IPS-18c (cell line): Measurements from ENCODE around the gene SLC6A11.

Experiments
- H3K4me3 ChIP-seq: 2 replicates; pipeline ENCODE4 v1.7.0; 2013; ENCODE audit warnings: low read depth, mild to moderate bottlenecking, low read length, moderate library complexity; ENCODE audit not compliant: insufficient read depth
- H3K9me3 ChIP-seq: one replicate; pipeline ENCODE4 v1.6.1; 2013; ENCODE audit warnings: mild to moderate bottlenecking, low read length, moderate library complexity; ENCODE audit not compliant: control insufficient read depth, insufficient read depth

The SLC6A11 gene

DNA sequence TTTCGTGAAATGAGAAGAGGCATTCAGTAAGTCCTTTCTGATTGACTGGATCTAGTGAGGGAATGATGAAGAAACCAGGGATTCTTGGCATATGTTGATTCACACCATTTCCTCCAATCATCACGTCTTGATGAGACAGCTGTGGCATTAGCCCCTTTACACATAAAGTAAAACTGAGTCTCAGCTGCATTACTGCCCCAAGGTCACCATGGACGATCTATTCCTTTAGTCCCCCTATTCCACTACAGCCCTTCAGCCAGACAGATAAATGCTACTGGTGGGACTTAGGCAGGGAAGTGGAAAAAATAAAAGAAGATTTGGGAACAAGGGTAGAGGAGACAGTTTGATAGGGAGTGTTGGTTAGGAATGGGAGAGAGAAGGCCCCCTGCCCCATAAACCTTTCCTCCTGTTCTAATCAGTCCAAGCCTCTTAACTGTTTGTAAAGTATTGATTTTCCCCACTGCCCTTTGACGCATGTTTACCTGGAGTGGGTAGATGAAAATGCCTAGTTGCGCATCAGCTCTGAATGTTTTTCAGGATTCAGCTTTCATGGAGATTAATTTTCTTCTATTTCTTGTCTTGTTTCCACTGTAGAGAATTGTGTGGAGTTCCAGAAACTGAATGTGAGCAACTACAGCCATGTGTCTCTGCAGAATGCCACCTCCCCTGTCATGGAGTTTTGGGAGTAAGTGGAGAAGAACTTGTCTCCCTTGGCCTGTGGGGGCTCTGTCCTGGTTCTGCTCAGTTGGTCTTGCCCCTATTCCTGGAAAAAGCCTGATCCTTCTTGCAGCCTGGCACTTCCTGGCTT, 6.9 kb downstream of the SLC6A11 start:
- no peaks in the 10 kb centered on the region for H3K9me3 ChIP-seq
- H3K4me3 ChIP-seq: no peak overlapping the region

DNA sequence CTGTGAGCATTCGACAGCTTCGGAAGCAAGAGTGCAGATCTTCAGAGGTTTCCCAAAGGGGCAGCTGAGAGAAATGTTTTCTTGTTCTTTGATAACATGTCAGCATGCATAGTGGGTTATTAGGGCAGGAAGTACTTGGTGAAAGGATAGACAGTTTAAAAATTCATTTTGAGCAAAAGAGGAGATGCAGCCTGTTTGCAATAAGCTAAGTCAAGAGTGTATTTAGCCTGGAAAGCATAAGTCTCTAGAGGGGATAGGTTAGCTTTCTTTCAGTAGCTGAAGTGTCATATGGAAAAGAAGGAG, 7.4 kb downstream of the SLC6A11 start:
- Histone ChIP-seq H3K4me3 (no peak overlapping the region), H3K9me3 (no peaks in the 10 kb centered on the region)

DNA sequence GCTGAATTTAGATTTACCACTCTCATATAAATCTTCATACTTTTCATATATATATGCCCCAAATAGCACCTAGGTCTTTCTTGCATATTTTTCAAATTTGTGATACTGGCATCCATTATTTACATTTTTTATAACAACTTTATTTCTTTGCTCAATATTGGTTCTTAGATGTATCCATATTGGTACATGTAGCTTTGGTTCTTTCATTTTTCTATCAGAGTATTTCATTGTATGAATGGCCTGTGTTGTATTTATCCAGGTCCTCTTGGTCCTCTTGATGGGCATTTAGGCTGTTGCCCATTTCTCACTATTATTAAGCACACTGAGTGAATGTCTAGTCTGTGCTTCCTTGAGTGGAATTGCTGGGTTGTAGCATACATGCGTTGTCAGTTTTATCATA, 8.4 kb downstream of the SLC6A11 start:
- Histone ChIP-seq H3K4me3 (no peak overlapping the region), H3K9me3 (no peaks in the 10 kb centered on the region)

DNA sequence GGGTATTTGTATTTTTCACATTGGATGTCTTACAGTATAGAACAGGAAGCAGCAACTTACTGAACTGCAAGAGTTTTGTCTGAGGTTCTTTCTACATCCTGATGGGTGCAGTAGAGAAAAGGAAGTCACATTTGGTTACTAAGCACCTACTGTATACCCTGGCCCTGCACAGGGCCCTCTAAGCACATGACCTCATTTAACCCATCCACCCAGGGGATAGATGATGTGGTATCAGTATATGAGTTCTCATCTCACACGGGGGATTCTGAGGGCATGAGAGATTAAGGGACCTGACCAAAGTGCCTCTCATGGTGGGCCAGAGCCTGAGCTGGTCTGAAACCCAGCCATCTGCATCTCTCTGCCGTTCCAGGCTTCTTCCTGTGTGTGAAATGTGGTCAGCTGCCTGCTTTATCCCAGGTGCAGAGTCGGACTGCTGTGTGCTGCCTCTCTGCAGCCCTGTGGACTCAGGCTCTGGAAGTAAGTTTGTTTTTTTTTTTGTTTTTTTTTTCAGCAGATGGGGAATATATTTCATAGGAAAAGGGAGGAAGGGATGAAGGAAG, 17.9 kb downstream of the SLC6A11 start:
- no peak overlapping the region for H3K4me3 ChIP-seq
- H3K9me3 ChIP-seq: no peaks in the 10 kb centered on the region

DNA sequence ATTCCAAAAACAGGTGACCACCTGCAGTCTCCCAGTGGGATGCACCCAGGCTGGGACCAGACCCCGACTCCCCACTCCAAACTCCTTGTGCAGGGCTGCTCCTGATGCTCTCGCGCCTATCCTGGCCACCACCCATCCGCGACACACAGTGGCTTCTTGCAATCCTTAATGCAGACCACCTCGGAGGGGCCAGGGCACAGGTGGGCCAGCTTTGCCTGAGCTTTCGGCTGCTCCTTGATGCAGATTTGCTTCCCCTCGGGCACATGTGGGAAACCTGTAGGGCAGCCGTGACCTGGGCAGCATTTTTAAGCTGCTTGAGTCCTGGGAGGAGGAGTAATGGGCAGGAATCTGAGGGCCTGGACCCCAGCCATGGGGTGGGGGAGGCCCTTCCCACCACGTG, 18.9 kb downstream of the SLC6A11 start:
- no peak overlapping the region for H3K4me3 ChIP-seq
- no peaks in the 10 kb centered on the region for H3K9me3 ChIP-seq

DNA sequence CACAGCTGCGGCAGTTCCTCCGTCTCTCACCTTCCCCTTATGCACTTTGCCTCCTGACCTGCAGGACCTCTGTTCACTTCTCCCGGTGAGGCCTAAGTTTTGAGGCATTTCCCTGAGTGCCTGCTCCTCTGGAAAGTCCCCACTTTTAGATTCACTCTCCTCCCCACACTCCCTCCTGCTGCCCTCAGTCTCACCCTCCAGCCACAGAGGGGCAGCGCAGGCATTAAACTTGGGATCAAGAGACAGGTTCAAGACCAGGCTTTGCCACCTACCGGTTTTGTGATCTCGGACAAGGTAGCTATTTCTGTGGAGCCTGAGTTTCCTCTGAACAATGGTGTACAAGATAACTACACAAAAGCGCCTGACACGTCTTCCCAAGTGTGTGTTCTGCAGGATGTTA, 19.4 kb downstream of the SLC6A11 start:
- H3K9me3 ChIP-seq: no peaks in the 10 kb centered on the region
- H3K4me3 ChIP-seq: no peak overlapping the region

DNA sequence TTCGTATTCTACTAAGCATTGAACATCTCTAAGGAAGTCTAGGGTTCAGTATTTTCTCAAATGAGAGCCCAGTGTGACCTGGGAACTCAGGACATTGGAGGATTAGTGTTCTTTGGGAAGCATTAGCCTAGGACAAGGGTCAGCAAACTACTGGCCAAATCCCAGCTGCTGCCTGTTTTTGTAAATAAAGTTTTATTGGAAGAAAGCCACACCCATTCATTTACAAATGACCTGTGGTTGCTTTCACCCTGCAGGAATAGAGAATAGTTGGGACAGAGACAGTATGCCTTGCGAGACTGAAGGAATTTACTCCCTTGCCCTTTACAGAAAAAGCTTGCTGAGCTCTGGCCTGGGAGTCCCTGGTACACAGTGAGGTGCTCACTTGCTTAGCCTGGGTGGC, 20.6 kb downstream of the SLC6A11 start:
- Histone ChIP-seq H3K9me3 (no peaks in the 10 kb centered on the region), H3K4me3 (no peak overlapping the region)

DNA sequence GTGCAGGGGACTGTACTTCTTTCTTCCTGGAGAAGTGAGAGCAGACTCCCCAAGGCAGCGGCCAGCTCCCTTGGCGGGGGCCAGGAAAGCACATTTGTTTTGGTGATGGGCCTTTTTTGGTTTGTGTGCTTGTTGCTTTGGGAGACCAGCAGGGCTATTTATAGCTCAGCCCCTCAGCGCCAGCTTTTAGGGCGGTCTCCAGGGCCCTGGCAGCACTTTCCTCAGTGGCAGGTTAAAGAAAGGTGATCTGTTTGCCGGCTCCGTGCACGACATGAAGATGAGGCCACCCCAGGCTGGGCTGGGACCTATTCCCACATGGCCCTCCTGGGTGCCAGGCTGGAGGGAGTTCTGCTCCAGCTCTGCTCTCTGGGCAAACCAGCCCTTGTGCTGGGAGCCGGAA, 21.8 kb downstream of the SLC6A11 start:
- H3K9me3 ChIP-seq: no peaks in the 10 kb centered on the region
- H3K4me3 ChIP-seq: no peak overlapping the region

DNA sequence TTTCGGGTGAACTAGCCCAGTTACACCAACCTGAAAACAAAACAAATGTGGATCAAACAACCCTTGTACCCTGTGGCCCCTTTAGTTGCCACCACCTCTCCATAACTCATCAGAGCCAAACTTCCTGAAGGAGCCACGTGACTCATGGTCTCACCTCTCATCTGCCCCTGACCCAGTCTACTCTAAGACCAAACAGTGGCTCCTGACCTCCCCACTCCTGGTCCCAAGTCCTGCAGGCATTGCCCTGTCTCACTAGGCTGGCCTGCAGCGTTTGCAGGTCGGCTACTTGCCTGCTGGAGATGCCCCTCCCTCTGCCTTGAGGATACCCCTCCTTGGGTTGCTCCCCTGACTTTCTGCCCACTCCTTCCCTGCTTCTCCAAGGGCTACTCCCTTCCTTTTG, 23.1 kb downstream of the SLC6A11 start:
- Histone ChIP-seq H3K4me3 (no peak overlapping the region), H3K9me3 (no peaks in the 10 kb centered on the region)

DNA sequence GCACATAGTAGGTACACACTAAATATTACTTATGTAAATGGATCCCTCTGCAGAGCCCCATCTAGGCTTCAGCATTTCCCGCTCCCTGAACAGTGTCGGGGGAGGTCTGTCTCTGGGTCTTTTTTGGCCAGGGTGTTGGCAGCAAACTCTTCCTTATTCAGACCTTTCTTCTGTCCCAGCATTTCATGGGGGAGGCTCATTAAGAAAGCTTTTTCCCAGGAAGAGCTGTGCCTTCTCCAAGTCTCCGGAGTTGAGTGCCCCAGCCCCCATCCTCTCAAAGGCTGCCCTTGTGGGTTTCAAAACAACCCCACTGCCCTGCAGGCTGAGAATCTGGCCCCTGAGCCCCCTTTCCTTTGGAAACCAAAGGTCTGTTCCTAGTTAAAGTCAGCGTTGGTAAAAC, 25.1 kb downstream of the SLC6A11 start:
- H3K4me3 ChIP-seq: no peak overlapping the region

DNA sequence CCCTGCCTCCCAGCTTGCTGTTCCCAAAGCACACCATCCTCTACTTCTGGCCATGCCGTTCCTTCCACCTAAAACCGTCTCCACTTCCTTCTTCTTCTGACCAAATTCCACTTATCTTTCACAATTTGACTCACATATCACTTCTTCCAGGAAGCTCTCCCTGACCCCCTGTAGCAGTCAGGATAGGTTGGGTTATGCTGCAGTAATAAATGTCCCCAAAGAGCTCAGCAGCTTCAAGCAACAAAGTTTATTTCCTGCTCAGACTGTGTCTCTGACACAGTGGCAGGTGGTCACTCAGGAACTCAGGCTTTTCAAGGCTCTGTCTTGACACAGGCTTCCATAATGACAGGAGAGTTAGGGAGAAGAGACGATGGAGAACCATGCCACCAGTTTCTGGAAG, 27.4 kb downstream of the SLC6A11 start:
- Histone ChIP-seq H3K4me3 (no peak overlapping the region), H3K9me3 (no peaks in the 10 kb centered on the region)

More for the DNA sequence above, 25.1 kb downstream of the SLC6A11 start:
- no peaks in the 10 kb centered on the region for H3K9me3 ChIP-seq

DNA sequence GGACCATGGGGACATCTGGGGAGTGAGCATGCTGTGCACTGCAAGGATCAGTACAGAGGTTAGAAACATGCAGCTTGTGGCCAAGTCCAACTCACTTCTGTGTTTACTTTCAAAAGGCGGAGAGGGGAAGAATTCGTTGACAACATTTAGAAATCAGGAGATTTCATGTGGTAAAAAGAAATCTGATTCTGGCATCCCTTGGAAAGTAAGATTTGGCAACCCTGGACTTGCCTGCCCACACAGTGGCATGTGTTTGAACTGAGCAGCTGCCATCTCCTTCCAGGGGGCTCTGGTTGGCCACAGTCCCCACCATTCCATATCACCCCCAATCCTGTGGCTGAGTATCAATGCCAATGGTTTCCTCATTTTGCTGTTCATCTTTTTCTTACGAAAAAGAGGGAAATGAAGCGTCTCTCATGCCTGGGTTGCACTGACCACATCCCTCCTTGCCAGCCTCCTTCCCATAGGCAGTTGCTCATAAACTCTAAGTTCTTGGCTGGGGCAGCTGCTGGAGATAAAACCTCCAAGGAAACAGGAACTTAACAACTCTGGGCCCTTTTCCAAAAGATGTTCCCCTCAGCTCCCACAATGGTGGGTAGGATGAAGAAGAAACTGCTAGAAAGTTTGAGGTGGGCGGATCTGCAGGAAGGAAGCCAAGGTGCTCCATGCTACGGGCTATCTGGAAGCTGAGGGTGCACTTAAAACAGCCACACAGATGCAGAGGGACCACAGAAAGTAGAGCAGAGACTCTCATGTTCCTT, 29.2 kb downstream of the SLC6A11 start:
- H3K9me3 ChIP-seq: no peaks in the 10 kb centered on the region

DNA sequence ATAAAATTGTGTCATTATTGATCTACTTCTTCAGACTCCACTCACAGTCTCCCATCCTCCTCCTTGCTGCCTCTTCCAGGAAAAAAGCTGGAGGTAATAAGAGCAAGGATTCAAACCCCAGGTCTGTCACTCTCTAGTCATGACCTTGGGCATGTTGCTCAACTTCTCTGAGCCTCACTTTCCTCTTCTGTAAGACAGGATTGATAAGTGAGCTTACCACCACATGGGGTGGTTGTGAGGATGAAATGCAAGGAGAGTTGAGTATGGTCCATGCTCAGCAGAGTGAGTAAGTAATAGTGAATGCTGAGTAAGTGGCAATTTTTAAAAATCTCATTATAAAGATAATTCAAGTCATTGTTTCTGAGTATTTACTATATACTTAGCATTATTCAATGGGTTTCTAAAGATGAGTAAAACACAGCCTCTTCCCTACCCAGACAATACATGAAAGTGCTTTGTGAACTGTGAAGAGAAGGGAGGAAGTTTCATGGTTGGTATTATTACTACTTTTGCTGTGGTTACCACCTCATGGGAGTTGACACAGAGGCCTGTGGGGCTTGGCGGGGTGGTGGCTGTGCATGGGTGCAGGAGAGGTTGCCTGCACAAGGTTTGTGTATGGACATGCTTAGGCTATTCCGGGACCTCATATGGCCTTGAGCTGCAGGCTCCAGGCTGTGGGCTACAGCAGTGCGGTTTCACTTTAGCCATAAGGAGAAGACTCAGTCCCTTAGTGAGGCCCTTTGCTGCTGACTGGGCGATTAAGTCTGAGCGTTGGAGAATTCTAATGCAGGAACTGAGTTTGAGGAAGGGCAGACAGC, 30.0 kb downstream of the SLC6A11 start:
- Histone ChIP-seq H3K9me3 (no peaks in the 10 kb centered on the region), H3K4me3 (no peak overlapping the region)

More for the DNA sequence above, 29.2 kb downstream of the SLC6A11 start:
- H3K4me3 ChIP-seq: no peak overlapping the region

DNA sequence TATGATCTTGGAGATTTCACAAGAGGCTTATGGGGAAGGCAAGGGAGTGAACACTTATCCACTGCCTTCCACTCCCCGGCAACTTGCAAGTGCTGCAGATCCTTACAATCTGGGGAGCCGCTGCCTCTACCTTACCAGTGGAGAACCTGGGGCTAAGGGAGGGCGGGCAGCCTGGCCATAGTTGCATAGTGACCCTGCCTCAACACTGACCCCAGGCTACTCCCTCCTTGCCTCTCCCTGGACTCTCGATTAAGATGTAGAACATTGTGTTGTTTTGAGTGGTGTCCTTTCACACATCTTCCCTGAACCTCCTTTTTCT, 30.6 kb downstream of the SLC6A11 start:
- no peak overlapping the region for H3K4me3 ChIP-seq

DNA sequence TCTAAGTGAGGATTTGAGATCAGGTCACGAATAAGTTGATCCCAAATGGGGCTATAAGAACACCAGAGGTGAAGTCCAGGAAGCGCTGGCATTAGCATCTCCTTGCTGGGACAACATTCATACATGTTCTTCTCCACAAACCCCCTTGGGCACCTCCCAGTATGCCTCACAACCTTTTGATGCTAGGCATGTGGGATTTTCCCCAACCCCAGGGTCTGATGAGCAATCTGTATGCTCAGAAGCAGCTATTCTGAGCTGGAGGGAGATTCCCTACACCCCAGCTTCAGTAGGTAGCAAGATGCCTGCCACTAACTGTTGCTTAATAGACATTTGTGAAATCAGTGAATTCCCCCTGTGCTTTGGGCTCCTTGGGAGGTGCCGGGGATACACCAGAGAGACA, 32.2 kb downstream of the SLC6A11 start:
- no peak overlapping the region for H3K4me3 ChIP-seq
- H3K9me3 ChIP-seq: no peaks in the 10 kb centered on the region

More for the DNA sequence above, 30.6 kb downstream of the SLC6A11 start:
- H3K9me3 ChIP-seq: no peaks in the 10 kb centered on the region

DNA sequence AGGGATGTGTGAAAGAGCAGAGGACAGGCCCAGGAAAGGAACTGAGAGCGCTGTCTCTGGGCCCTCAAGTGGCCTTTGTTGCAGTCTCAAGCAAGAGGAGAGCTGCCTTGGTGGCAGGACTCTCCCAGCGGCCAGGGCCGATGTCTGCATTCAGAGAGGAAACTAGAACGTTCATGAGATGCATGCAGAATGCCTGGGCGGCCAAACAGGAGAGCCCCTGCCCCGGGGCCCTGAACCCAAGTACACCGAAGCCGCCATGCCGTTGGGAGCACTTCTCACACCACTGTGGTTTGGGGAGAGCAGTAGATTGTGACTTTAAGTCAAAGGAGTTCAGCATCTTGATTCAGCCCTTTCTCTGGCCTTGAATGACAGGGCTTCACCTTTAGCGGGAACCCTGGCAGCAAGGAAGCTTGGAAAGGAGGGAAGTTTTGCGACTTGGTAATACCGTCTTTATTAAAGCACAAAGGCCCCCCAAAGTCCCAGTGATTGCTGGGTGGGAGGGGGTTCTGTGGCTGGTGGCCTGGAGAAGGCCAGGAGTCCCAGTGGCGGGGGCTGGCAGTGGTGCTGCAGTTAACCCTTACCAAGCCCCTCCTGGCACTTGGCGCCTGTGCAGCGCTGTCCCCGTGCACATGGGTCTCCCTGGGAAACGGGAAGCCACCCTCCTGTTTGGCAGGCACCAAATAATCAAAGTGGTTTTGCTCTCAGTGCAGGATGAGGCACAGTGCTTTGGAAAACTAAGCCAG, 36.2 kb downstream of the SLC6A11 start:
- no peaks in the 10 kb centered on the region for H3K9me3 ChIP-seq
- no peak overlapping the region for H3K4me3 ChIP-seq
